Effector memory CD4-positive, alpha-beta T cell (primary cell): ENCODE measurements around the gene SYCP3.

ENCODE experiments used
- DNase-seq, 3 donors: peaks; one replicate each; pipeline ENCODE4 v3.0.0-alpha.2; 2020
- H3K27ac ChIP-seq: 2 replicates; pipeline ENCODE4 v1.7.0; 2013; ENCODE audit warnings: mild to moderate bottlenecking, low read length, moderate library complexity; ENCODE audit not compliant: insufficient read depth, poor library complexity, severe bottlenecking
- H3K27me3 ChIP-seq: replicated peaks from 2 replicates; pipeline ENCODE4 v1.7.0; 2013; ENCODE audit warnings: mild to moderate bottlenecking, low read length; ENCODE audit not compliant: insufficient read depth, control insufficient read depth, poor library complexity, severe bottlenecking
- H3K36me3 ChIP-seq: 2 replicates; pipeline ENCODE4 v1.7.0; 2013; ENCODE audit warnings: mild to moderate bottlenecking, low read length, moderate library complexity; ENCODE audit not compliant: control insufficient read depth, insufficient read depth
- H3K4me1 ChIP-seq: 2 replicates; pipeline ENCODE4 v1.7.0; 2013; ENCODE audit warnings: low read length, mild to moderate bottlenecking; ENCODE audit not compliant: control insufficient read depth, insufficient read depth, poor library complexity, severe bottlenecking
- H3K4me3 ChIP-seq: 2 replicates; pipeline ENCODE4 v1.7.0; 2013; ENCODE audit warnings: low read length, low read depth, mild to moderate bottlenecking; ENCODE audit not compliant: insufficient read depth, poor library complexity, severe bottlenecking
- H3K9me3 ChIP-seq: 2 replicates; pipeline ENCODE4 v1.7.0; 2013; ENCODE audit warnings: mild to moderate bottlenecking, low read length, moderate library complexity; ENCODE audit not compliant: control insufficient read depth

The SYCP3 gene

GRCh38 chr12:101703487-101703886 is 35.8 kb downstream of the SYCP3 start:
- H3K27me3 ChIP-seq: no peaks in the 10 kb centered on the region
- no peak for DNase-seq
- H3K27ac ChIP-seq: no peak overlapping the region
- H3K4me1 ChIP-seq: no peaks in the 10 kb centered on the region
- H3K4me3 ChIP-seq: no peak overlapping the region
- H3K9me3 ChIP-seq: no peaks in the 10 kb centered on the region
- no peaks in the 10 kb centered on the region for H3K36me3 ChIP-seq

GRCh38 chr12:101700299-101700820 is 38.9 kb downstream of the SYCP3 start:
- Histone ChIP-seq H3K27ac (no peak overlapping the region), H3K9me3 (no peaks in the 10 kb centered on the region), H3K4me1 (no peaks in the 10 kb centered on the region), H3K36me3 (no peaks in the 10 kb centered on the region), H3K27me3 (no peaks in the 10 kb centered on the region), H3K4me3 (no peak overlapping the region)
- DNase-seq: no peak

- Histone ChIP-seq H3K36me3 (no peaks in the 10 kb centered on the region), H3K4me3 (peak overlapping the region; percentile 91), H3K27ac (no peak overlapping the region), H3K9me3 (no peaks in the 10 kb centered on the region), H3K27me3 (no peaks in the 10 kb centered on the region), H3K4me1 (no peaks in the 10 kb centered on the region)
- no peak for DNase-seq
Measured at GRCh38 chr12:101698800-101699347, 40.4 kb downstream of the SYCP3 start.

- H3K36me3 ChIP-seq: no peaks in the 10 kb centered on the region
- H3K4me1 ChIP-seq: no peaks in the 10 kb centered on the region
- no peaks in the 10 kb centered on the region for H3K9me3 ChIP-seq
- H3K27ac ChIP-seq: peak overlapping the region; percentile 45
- H3K4me3 ChIP-seq: peak overlapping the region; percentile 91
- H3K27me3 ChIP-seq: no peaks in the 10 kb centered on the region
- DNase-seq: no peak
Measured at GRCh38 chr12:101697930-101698799, 41.1 kb downstream of the SYCP3 start.

DNA sequence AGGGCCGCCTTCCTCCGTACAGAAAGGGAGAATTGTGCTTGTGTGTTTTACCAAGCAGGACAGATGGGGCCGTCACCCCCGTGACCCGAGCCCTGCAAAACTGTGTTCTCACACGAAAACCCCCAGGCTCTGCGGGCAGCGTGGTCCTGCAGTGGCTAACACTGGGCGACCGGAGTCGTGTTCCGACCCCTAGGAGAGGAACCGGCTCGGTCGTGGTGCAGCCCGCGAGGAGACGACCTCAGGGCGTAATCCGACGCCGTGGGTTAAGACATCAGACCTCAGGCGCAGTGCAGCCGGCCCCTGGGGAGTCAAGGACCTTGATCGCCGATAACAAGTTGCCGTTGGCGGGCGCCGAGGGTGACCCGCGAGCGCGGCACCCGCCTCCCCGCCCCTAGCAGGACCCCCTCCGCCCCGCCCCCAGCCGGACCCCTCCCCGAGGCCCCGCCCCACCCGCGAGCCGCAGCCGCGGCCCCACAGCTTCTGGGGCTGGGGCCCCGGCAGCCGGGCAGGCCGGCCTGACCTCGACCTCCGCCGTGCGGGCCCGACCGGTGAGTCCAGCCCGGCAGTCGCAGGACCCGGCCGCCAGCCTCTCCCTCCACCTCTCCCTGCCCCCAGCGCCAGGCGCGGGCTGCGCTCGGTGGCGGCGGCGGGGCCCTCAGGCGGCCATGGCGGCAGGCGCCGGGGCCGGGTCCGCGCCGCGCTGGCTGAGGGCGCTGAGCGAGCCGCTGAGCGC is 41.9 kb downstream of the SYCP3 start, which contains the start of gene CHPT1:
Gene CHPT1, plus strand, starts transcription at position 444 of the 733 bp plus-strand sequence. Its CDS starts 222 bp downstream, at position 666.
- peak within 1 kb of the TSS; percentile 45 for H3K27ac ChIP-seq

DNA sequence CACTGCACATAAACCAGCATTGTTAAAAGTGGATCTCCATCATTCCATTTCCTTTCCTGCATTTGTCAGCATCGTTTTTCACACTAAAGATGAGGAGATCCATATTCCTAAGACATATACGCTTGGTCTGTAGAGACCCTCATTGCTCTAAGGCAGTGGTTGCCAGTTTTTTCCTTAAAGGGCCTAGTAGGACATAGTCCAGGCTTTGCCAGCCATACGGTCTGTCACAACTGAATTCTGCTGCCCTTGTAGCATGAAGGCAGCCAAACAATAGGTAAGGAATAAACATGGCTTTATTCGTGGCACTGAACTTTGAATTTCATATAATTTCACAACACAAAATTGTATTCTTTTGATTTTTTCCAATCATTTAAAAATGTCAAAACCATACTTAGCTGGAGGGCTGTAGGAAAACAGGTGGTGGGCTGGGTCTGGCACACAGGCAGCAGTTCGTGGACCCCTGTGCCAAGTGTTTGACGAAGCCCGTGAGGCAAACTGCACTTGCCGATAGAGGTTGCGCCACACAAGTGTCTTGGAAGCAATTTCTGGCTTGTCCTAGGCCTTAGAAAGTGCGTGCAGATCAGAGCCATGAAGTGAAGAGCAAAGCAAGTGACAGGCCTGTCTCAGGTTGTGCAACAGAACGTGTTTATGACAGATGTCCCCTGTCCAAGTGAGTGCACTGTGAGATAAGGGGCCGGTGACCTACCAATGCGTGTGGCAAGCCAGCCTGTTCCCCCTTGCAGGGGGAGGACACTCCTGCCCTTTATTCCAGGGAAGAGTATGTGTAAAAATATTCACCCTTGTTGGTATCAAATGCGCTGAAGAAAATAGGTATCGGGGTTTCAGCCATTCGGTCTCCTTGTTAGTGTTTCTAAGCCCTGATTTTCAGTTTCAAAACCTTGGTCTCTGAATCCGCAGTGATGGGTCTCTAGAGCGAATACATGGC is 42.7 kb downstream of the SYCP3 start:
- Histone ChIP-seq H3K4me1 (no peaks in the 10 kb centered on the region), H3K4me3 (peak overlapping the region; percentile 91), H3K9me3 (no peaks in the 10 kb centered on the region), H3K27me3 (no peaks in the 10 kb centered on the region), H3K36me3 (no peaks in the 10 kb centered on the region), H3K27ac (peak overlapping the region; percentile 36)
- DNase-seq: no peak

More for the DNA sequence above, 41.9 kb downstream of the SYCP3 start, which contains the start of gene CHPT1:
- H3K9me3 ChIP-seq: no peaks in the 10 kb centered on the region
- no peaks in the 10 kb centered on the region for H3K27me3 ChIP-seq
- peak; percentile 8 to 45 (median 37) for DNase-seq
- H3K4me1 ChIP-seq: no peaks in the 10 kb centered on the region
- H3K36me3 ChIP-seq: no peaks in the 10 kb centered on the region
- peak within 1 kb of the TSS; percentile 91 for H3K4me3 ChIP-seq

DNA sequence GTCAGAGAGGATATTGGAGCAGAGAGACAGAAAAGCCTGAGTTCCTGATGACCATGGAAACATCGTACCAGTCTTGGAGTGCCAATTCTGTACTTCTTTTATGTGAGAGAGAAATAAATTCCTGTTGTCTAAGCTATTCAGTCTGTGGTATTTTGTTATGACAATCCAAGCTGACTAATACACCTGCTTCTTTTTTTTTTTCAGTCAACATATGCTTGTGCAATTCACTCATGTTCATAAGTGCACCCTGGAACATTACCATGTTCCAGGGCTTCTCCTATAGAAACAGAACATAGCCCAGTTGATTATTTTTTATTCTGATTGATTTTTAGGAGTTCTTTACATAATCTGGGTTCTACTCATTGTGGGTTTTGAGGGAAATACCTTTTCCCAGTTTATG is 43.6 kb downstream of the SYCP3 start:
- Histone ChIP-seq H3K4me1 (no peaks in the 10 kb centered on the region), H3K27me3 (no peaks in the 10 kb centered on the region), H3K27ac (no peak overlapping the region), H3K36me3 (no peaks in the 10 kb centered on the region), H3K4me3 (no peak overlapping the region), H3K9me3 (no peaks in the 10 kb centered on the region)
- no peak for DNase-seq

DNA sequence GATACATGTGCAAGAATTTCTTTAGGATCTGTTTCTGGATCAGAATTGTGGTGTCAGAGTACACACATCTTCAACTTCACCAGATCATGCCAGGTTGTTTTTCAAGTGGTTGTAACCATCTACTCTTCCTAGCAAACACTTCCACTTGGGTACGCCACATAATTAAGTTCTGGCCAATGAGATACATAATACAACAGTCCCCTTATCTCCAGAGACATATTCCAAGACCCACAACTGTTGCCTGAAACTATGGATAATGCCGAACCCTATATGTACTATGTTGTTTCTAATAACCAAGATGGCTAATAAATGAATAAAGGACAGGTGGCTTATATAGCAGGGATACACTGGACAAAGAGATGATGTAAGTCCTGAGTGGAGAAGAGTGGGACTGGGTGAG is 44.3 kb downstream of the SYCP3 start:
- no peaks in the 10 kb centered on the region for H3K27me3 ChIP-seq
- H3K4me1 ChIP-seq: no peaks in the 10 kb centered on the region
- no peaks in the 10 kb centered on the region for H3K9me3 ChIP-seq
- no peaks in the 10 kb centered on the region for H3K36me3 ChIP-seq
- DNase-seq: no peak
- H3K27ac ChIP-seq: no peak overlapping the region
- no peak overlapping the region for H3K4me3 ChIP-seq

- H3K9me3 ChIP-seq: no peaks in the 10 kb centered on the region
- H3K36me3 ChIP-seq: no peaks in the 10 kb centered on the region
- H3K4me1 ChIP-seq: no peaks in the 10 kb centered on the region
- no peak overlapping the region for H3K4me3 ChIP-seq
- H3K27me3 ChIP-seq: no peaks in the 10 kb centered on the region
- H3K27ac ChIP-seq: no peak overlapping the region
- no peak for DNase-seq
Measured at GRCh38 chr12:101694297-101694848, 44.9 kb downstream of the SYCP3 start.
